ENCODE results near the gene KERA. TPM values are rescaled to one million over a fixed set of nuclear protein-coding genes. Genes with fewer than 3 reads are reported as not detected.

KERA gene
- total RNA-seq, 1 experiment from 2014 or later: not detected

DNA sequence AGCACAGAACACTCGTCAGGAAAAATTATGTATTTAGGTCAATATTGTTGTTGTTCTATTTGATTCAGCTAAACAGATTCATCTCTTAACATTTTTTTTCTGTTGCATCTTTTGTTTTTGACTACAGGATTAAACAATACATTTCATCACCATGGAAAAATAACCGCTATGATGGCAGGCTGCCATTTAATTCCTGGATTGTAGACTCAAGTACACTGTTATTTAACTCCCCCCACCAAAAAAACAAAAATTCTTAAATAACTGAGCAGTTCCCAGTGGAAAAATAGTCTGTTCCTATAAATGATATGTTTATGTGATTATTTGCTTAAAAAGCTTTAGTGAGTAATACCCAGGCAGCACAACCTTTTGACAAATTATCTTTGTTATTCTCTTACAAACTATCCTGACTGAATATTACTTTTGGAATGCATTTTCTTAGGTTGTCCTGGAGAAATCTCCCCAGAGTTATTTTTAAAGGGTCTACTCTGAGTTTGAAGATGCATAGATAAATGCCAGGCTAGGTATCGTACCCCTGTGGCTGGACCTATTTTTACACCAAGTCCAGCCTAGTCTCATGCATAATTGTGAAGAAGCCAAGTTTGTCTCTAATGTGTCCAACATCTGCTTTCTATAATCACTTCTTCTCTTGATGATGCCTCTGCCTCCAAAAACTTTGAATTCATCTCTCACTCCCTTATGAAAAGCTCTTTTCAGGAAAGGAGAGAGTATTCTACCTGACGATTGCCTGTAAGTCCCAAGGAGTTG, 3.7 kb downstream of the KERA start:
- Histone ChIP-seq H4K20me1 (ENCODE audit: insufficient read depth) (no peaks in the 10 kb centered on the region), H3F3A (ENCODE audit: insufficient read depth, low read depth) (no peaks in the 10 kb centered on the region), H3K27me3 (ENCODE audit: insufficient read depth, low read depth) (no peaks in the 10 kb centered on the region), H3K4me2 (no peak overlapping the region), H2AFZ (no peak overlapping the region), H3K4me3 (no peak overlapping the region), H3K27ac (no peak overlapping the region), H3K36me3 (ENCODE audit: low read depth) (no peaks in the 10 kb centered on the region), H3K9me2 (ENCODE audit: insufficient read depth) (no peaks in the 10 kb centered on the region), H3K9me3 (ENCODE audit: insufficient read depth, low read depth) (no peaks in the 10 kb centered on the region; the same call in 1 of the 2 replicates), H3K4me1 (replicated peaks; ENCODE audit: insufficient read depth) (no peaks in the 10 kb centered on the region), H3K79me2 (ENCODE audit: low read depth) (no peaks in the 10 kb centered on the region)
- no TSS peak for BruUV-seq (replicated peaks)
- CTCF ChIA-PET: no interaction called here
- intact Hi-C loops (cut with micrococcal nuclease; ENCODE audit: unreplicated experiment): no loop called here
- TF ChIP-seq EZH2 (IDR thresholded peaks at IDR 0.05; ENCODE audit: low read depth): no peak
- TF ChIP-seq, protein P1, sequence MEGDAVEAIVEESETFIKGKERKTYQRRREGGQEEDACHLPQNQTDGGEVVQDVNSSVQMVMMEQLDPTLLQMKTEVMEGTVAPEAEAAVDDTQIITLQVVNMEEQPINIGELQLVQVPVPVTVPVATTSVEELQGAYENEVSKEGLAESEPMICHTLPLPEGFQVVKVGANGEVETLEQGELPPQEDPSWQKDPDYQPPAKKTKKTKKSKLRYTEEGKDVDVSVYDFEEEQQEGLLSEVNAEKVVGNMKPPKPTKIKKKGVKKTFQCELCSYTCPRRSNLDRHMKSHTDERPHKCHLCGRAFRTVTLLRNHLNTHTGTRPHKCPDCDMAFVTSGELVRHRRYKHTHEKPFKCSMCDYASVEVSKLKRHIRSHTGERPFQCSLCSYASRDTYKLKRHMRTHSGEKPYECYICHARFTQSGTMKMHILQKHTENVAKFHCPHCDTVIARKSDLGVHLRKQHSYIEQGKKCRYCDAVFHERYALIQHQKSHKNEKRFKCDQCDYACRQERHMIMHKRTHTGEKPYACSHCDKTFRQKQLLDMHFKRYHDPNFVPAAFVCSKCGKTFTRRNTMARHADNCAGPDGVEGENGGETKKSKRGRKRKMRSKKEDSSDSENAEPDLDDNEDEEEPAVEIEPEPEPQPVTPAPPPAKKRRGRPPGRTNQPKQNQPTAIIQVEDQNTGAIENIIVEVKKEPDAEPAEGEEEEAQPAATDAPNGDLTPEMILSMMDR (conservative IDR thresholded peaks at IDR 0.05): no peak
- POLR2A ChIA-PET (ENCODE audit: unreplicated experiment): no interaction called here
- DNase-seq: peak in 1 of 2 experiments; percentile 13

DNA sequence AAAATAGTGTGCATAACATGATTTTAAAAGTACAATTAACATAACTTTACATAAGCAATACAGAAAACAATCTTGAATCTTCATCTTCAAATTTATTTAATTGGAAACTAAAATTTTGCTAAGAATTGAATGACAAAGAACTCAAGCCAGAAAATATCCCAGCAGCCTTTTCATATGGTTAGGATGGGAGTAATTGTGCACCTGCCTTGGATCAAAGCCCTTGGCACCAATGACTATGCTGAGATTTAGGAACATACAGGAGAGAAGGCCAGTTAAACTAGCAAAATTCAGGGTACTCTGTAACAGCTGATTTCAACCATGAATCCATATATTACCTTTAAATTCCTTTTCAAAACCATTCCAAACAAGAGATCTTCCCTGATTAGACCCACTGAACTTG, 5.8 kb downstream of the KERA start:
- Histone ChIP-seq H3K27ac (no peak overlapping the region), H3K36me3 (ENCODE audit: low read depth) (no peaks in the 10 kb centered on the region), H4K20me1 (ENCODE audit: insufficient read depth) (no peaks in the 10 kb centered on the region), H3F3A (ENCODE audit: insufficient read depth, low read depth) (no peaks in the 10 kb centered on the region), H3K4me2 (no peak overlapping the region), H2AFZ (no peak overlapping the region), H3K79me2 (ENCODE audit: low read depth) (no peaks in the 10 kb centered on the region), H3K4me3 (no peak overlapping the region), H3K9me2 (ENCODE audit: insufficient read depth) (no peaks in the 10 kb centered on the region), H3K4me1 (replicated peaks; ENCODE audit: insufficient read depth) (no peaks in the 10 kb centered on the region), H3K27me3 (ENCODE audit: insufficient read depth, low read depth) (no peaks in the 10 kb centered on the region), H3K9me3 (ENCODE audit: insufficient read depth, low read depth) (no peaks in the 10 kb centered on the region)
- intact Hi-C loops (cut with micrococcal nuclease; ENCODE audit: unreplicated experiment): no loop called here
- POLR2A ChIA-PET (ENCODE audit: unreplicated experiment): no interaction called here
- no TSS peak for BruUV-seq (replicated peaks)
- TF ChIP-seq, protein P1 (conservative IDR thresholded peaks at IDR 0.05): no peak
- no peak for TF ChIP-seq EZH2 (IDR thresholded peaks at IDR 0.05; ENCODE audit: low read depth)
- CTCF ChIA-PET: no interaction called here
- no peak for DNase-seq

DNA sequence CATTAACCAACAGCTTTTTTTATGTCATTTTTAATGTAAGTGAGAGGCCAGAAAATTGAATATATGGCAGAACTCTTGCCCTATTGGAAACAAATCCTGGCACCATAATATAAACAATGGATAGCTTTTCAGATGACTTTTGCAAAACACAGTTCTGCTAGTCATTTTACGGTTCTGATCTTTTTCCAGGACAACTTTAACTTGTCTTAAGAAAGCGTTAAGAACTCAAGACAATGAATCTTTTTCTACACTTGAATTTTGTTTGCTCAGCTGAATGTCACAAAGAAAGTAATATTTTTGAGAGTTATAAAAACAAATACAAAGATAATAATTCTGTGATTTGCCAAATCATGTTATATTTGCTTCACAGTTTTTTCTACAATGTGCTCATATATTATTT, 13.2 kb downstream of the KERA start:
- TF ChIP-seq EZH2 (IDR thresholded peaks at IDR 0.05; ENCODE audit: low read depth): no peak
- POLR2A ChIA-PET (ENCODE audit: unreplicated experiment): no interaction called here
- Histone ChIP-seq H3K27me3 (ENCODE audit: insufficient read depth, low read depth) (no peaks in the 10 kb centered on the region), H3K36me3 (ENCODE audit: low read depth) (no peaks in the 10 kb centered on the region), H2AFZ (no peak overlapping the region), H3K79me2 (ENCODE audit: low read depth) (no peaks in the 10 kb centered on the region), H3K4me2 (no peak overlapping the region), H3F3A (ENCODE audit: insufficient read depth, low read depth) (no peaks in the 10 kb centered on the region), H4K20me1 (ENCODE audit: insufficient read depth) (no peaks in the 10 kb centered on the region), H3K27ac (no peak overlapping the region), H3K9me3 (ENCODE audit: insufficient read depth, low read depth) (no peaks in the 10 kb centered on the region), H3K9me2 (ENCODE audit: insufficient read depth) (no peaks in the 10 kb centered on the region), H3K4me3 (no peak overlapping the region), H3K4me1 (replicated peaks; ENCODE audit: insufficient read depth) (0 out of 2 replicates have a peak, but pooled peaks cover 4% of the 10 kb centered on the region)
- no peak for DNase-seq
- CTCF ChIA-PET: no interaction called here
- no TSS peak for BruUV-seq (replicated peaks)
- intact Hi-C loops (cut with micrococcal nuclease; ENCODE audit: unreplicated experiment): no loop called here

DNA sequence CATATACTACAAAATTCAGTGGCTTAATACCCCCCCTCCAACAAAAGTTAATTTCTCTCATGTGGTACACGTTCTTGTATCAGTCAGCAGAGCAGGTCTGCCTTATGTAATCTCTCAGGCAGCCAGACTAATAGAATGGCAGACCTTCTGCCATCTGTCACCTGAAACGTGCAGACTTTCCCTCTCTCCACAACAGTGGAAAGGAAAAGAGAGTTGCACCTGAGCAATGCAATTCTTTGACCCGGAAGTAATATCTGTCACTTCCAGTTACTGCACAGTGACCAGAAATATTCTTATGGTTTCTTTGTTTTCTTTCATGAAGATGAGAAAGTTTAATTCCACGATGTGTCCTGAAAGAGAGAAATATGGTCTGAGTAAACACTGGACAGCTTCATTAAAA, 14.4 kb downstream of the KERA start:
- Histone ChIP-seq H3K4me2 (no peak overlapping the region), H3K79me2 (ENCODE audit: low read depth) (no peaks in the 10 kb centered on the region), H3K4me1 (replicated peaks; ENCODE audit: insufficient read depth) (0 out of 2 replicates have a peak, but pooled peaks cover 4% of the 10 kb centered on the region), H3F3A (ENCODE audit: insufficient read depth, low read depth) (no peaks in the 10 kb centered on the region), H3K27me3 (ENCODE audit: insufficient read depth, low read depth) (no peaks in the 10 kb centered on the region), H3K9me2 (ENCODE audit: insufficient read depth) (no peaks in the 10 kb centered on the region), H3K9me3 (ENCODE audit: insufficient read depth, low read depth) (no peaks in the 10 kb centered on the region), H4K20me1 (ENCODE audit: insufficient read depth) (no peaks in the 10 kb centered on the region), H3K4me3 (no peak overlapping the region), H2AFZ (no peak overlapping the region; the same call in 1 of the 2 replicates), H3K36me3 (ENCODE audit: low read depth) (no peaks in the 10 kb centered on the region), H3K27ac (no peak overlapping the region)
- no peak for TF ChIP-seq EZH2 (IDR thresholded peaks at IDR 0.05; ENCODE audit: low read depth)
- TF ChIP-seq, protein P1 (conservative IDR thresholded peaks at IDR 0.05): no peak
- ChIA-PET POLR2A (ENCODE audit: unreplicated experiment) (no interaction called here), CTCF (no interaction called here)
- no peak for DNase-seq
- no TSS peak for BruUV-seq (replicated peaks)
- intact Hi-C loops (cut with micrococcal nuclease; ENCODE audit: unreplicated experiment): no loop called here
